ENCODE results near the gene GGT7.

GRCh38 chr20:34798871-34799270 lies 73.8 kb downstream of the GGT7 start:
- TF ChIP-seq MAFK (IDR thresholded peaks at IDR 0.05; ENCODE audit: low read depth, low read length) (no peak), CTCF (conservative IDR thresholded peaks at IDR 0.05; ENCODE audit: low read depth, low read length) (no peak), MXI1 (IDR thresholded peaks at IDR 0.05; ENCODE audit: borderline replicate concordance, low read depth, low read length) (no peak), POLR2A (IDR thresholded peaks at IDR 0.05; ENCODE audit: low read depth, low read length) (no peak), ELK1 (IDR thresholded peaks at IDR 0.05; ENCODE audit: borderline replicate concordance, low read depth, low read length) (no peak), RCOR1 (IDR thresholded peaks at IDR 0.05; ENCODE audit: insufficient replicate concordance, low read length) (no peak)
